Measurements from ENCODE around the gene PUM2.

DNA sequence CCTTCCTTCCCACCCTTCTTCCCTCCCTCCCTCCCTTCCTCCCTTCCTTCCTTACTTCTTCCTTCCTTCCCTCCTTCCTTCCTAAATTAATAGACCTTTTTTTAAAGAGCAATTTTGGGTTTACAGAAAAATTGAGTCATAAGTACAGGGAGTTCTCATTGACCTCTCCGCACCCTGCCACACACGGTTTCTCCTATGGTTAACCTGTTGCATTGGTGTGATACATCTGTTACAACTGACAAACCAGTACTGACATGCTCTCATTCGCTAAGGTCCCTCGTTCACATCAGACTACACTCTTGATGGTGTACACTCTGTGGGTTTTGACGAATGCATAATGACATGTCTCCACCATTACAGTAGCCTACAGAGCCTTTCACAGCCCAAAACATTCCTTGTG, 114.1 kb downstream of the PUM2 start:
- TF ChIP-seq POLR2A (IDR thresholded peaks at IDR 0.05; ENCODE audit: low read length) (no peak), GATA1 (IDR thresholded peaks at IDR 0.05; ENCODE audit: low read depth, low read length) (no peak)

Measured in erythroblast (primary cell).